ENCODE measurements around the gene PBLD. TPM values are rescaled to one million over a fixed set of nuclear protein-coding genes. Genes with fewer than 3 reads are reported as not detected.

The PBLD gene
- total RNA-seq (2022; extraction: Qiagen RNA extraction; ENCODE audit: low read depth), result 1.9 to 4.7 TPM (median 3.0 TPM) in 5 replicates

GRCh38 chr10:68332259-68333057 lies at the start of gene PBLD:
Gene PBLD (minus strand): TSS chr10:68332928. CDS start chr10:68306844, 26,084 bp downstream.

DNA sequence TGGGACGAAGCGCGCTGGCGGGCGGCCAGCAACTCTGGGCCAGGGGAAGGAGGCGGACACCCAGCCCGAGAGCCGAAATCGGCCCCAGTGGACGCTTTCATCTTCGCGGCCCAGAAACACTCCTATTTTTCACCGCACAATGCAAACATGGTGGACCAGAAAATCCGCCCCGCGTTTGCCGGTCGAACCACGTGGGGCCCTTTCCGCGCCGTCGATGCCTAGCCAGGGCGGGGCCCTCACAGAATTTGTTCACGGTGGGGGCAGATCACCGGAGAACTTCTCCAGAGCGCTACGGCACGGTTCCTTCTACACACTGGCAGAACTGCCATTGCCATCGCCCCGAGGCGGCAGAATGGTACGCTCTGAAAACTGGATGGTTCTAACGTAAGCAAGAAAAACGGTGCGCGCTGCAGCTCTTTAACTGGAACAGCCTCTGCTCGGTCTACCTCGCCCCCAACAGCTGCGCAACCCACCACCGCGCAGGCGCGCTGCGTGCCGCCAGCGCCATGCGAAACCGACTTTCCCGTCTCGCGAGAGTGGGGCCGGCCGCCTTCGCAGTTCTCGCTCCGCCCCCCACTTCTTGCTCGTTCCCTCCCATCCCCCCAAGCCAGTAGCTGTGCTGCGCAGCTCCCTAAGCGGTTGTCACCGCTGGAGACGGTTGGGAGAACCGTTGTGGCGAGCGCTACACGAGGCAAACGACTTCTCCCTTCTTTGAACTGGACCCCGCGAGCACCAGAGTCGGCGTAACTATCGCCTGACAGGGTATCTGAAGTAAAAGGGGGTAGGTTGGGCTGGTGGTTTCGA lies 1.1 kb downstream of the PBLD start, which contains the start of gene HNRNPH3:
HNRNPH3 (plus strand) TSS at position 610 of the 804 bp plus-strand sequence. CDS start 5,158 bp downstream, outside the sequence.

Other genes starting within 250 kb of the PBLD start
- 2.0 to 2.9 TPM (median 2.3 TPM) in 5 replicates for gene MYPN, start 223.4 kb downstream of the PBLD start, total RNA-seq (2022; extraction: Qiagen RNA extraction; ENCODE audit: low read depth)
- 0.17 to 0.34 TPM (median 0.18 TPM) in 5 replicates for gene ATOH7, start 100.8 kb downstream of the PBLD start, total RNA-seq (2022; extraction: Qiagen RNA extraction; ENCODE audit: low read depth)
- 173 to 240 TPM (median 176 TPM) in 5 replicates for gene HNRNPH3, start 864 bp downstream of the PBLD start, total RNA-seq (2022; extraction: Qiagen RNA extraction; ENCODE audit: low read depth)
- 6.5 to 10.4 TPM (median 9.5 TPM) in 5 replicates for gene RUFY2, start 74.3 kb upstream of the PBLD start, total RNA-seq (2022; extraction: Qiagen RNA extraction; ENCODE audit: low read depth)
- 7.4 to 10.5 TPM (median 9.1 TPM) in 5 replicates for gene DNA2, start 139.0 kb upstream of the PBLD start, total RNA-seq (2022; extraction: Qiagen RNA extraction; ENCODE audit: low read depth)
- gene SLC25A16, start 194.6 kb upstream of the PBLD start, total RNA-seq (2022; extraction: Qiagen RNA extraction; ENCODE audit: low read depth), result 16.7 to 20.6 TPM (median 20.4 TPM) in 5 replicates
- gene TET1, start 227.4 kb upstream of the PBLD start, total RNA-seq (2022; extraction: Qiagen RNA extraction; ENCODE audit: low read depth), result 0.27 to 0.72 TPM (median 0.58 TPM) in 5 replicates